ENCODE data around the gene SLC6A3. TPM values are rescaled to one million over a fixed set of nuclear protein-coding genes. Genes with fewer than 3 reads are reported as not detected.

SLC6A3 gene
- total and polyA plus RNA-seq, 2 of the 13 experiments (the other 11 are each of a cell fraction or from before 2014, with no cell fraction given) = 0.01 TPM; not detected in 1

DNA sequence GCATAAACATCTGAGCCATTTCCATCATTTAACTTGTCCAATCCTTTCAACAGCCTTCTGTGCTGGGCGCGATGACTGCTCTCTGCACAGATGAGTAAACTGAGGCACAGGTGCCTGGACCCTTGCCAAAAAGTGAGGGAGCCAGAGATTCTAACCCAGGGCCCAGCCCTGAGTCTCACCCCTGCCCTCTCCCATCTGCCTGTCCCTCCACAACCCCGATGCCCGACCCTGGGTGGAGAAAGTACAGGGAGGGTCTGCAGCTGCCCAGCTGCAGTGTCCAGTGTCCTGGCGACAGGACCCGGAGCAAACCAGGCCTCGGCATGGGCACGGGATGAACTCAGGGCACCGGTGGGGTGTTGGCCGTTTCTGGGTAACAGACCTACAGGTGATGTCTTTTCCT, 60.7 kb downstream of the SLC6A3 start:
- no peak for FAIRE-seq
- POLR2A ChIA-PET = no interaction called here
- in situ Hi-C loops (cut with HindIII; ENCODE audit: extremely low pct_ligation_motif_present, low pct_unique_long_range_greater_than_20kb) = loop anchor here (10.0 kb wide), 1 partner anchor 260 kb away; no protein-coding TSS in a partner anchor

GRCh38 chr5:1383886-1384401, 61.3 kb downstream of the SLC6A3 start:
- H3K4me2 ChIP-seq (ENCODE audit: low read depth, low read length) = no peak overlapping the region
- intact Hi-C loops (cut with micrococcal nuclease; ENCODE audit: unreplicated experiment) (no loop called here), in situ Hi-C loops (cut with HindIII; ENCODE audit: extremely low pct_ligation_motif_present, low pct_unique_long_range_greater_than_20kb) (loop anchor here (10.0 kb wide), 1 partner anchor 261 kb away; no protein-coding TSS in a partner anchor)
- no peak for FAIRE-seq
- H4K20me1 ChIP-seq (ENCODE audit: insufficient read depth, low read length) = no peaks in the 10 kb centered on the region; the same call in 1 of the 2 replicates
- peaks cover 19 to 85% of the 10 kb centered on the region in 2 experiments for H3K27me3 ChIP-seq (ENCODE audit: control insufficient read depth in 1 of 2, insufficient read depth in 2 of 2, low read length in 2 of 2)
- H3K4me1 ChIP-seq (ENCODE audit: insufficient read depth, low read length) = peaks cover 17% of the 10 kb centered on the region
- H3K27ac ChIP-seq (ENCODE audit: extremely low read length, insufficient read depth, low read length) = no peak overlapping the region
- WGBS (ENCODE audit: low lambda C conversion rate) = 49% methylated on average over 6 of the region's 8 CpGs
- DNase-seq (ENCODE audit: low spot score) = no peak
- no peak for ATAC-seq
- BruUV-seq (replicated peaks) = no TSS peak
- no peak overlapping the region for H2AFZ ChIP-seq (ENCODE audit: low read length)
- no peak overlapping the region for H3K9ac ChIP-seq (ENCODE audit: insufficient read depth, low read depth, low read length)
- no peaks in the 10 kb centered on the region for H3K79me2 ChIP-seq (ENCODE audit: insufficient read depth, low read length)
- H3K4me3 ChIP-seq (replicated peaks in 1 of 3; ENCODE audit: insufficient read depth in 1 of 3, low read depth in 2 of 3, low read length in 3 of 3) = no peak overlapping the region
- CTCF ChIA-PET (ENCODE audit: low intra/inter-chr PET ratio, low total read pairs) = no interaction called here
- no peaks in the 10 kb centered on the region for H3K9me3 ChIP-seq (ENCODE audit: low read length)
- POLR2A ChIA-PET = no interaction called here
- no peaks in the 10 kb centered on the region for H3K36me3 ChIP-seq (replicated peaks in 1 of 2; ENCODE audit: control insufficient read depth in 1 of 2, insufficient read depth in 2 of 2, low read length in 2 of 2)
- TF ChIP-seq ZMYM2 (CRISPR knock-in tag; IDR thresholded peaks at IDR 0.05) (no peak), ETV5 (CRISPR knock-in tag; IDR thresholded peaks at IDR 0.05; ENCODE audit: borderline replicate concordance) (no peak), ZFAT (CRISPR knock-in tag; conservative IDR thresholded peaks at IDR 0.05) (no peak), ATRX (CRISPR knock-in tag; IDR thresholded peaks at IDR 0.05; ENCODE audit: borderline replicate concordance) (no peak), SCMH1 (CRISPR knock-in tag; IDR thresholded peaks at IDR 0.05; ENCODE audit: borderline replicate concordance) (no peak), KDM5A (IDR thresholded peaks at IDR 0.05; ENCODE audit: borderline replicate concordance, low read length) (no peak), SNRNP70 (IDR thresholded peaks at IDR 0.05; ENCODE audit: low read depth, low read length) (no peak), HNF4G (IDR thresholded peaks at IDR 0.05; ENCODE audit: borderline replicate concordance, low read depth, low read length) (no peak), HNF4G (CRISPR knock-in tag; IDR thresholded peaks at IDR 0.05; ENCODE audit: borderline replicate concordance, low read depth) (no peak)
- TF ChIP-seq, protein P1, sequence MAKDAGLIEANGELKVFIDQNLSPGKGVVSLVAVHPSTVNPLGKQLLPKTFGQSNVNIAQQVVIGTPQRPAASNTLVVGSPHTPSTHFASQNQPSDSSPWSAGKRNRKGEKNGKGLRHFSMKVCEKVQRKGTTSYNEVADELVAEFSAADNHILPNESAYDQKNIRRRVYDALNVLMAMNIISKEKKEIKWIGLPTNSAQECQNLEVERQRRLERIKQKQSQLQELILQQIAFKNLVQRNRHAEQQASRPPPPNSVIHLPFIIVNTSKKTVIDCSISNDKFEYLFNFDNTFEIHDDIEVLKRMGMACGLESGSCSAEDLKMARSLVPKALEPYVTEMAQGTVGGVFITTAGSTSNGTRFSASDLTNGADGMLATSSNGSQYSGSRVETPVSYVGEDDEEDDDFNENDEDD (CRISPR knock-in tag; IDR thresholded peaks at IDR 0.05; ENCODE audit: borderline replicate concordance) = no peak
- TF ChIP-seq, protein P2, sequence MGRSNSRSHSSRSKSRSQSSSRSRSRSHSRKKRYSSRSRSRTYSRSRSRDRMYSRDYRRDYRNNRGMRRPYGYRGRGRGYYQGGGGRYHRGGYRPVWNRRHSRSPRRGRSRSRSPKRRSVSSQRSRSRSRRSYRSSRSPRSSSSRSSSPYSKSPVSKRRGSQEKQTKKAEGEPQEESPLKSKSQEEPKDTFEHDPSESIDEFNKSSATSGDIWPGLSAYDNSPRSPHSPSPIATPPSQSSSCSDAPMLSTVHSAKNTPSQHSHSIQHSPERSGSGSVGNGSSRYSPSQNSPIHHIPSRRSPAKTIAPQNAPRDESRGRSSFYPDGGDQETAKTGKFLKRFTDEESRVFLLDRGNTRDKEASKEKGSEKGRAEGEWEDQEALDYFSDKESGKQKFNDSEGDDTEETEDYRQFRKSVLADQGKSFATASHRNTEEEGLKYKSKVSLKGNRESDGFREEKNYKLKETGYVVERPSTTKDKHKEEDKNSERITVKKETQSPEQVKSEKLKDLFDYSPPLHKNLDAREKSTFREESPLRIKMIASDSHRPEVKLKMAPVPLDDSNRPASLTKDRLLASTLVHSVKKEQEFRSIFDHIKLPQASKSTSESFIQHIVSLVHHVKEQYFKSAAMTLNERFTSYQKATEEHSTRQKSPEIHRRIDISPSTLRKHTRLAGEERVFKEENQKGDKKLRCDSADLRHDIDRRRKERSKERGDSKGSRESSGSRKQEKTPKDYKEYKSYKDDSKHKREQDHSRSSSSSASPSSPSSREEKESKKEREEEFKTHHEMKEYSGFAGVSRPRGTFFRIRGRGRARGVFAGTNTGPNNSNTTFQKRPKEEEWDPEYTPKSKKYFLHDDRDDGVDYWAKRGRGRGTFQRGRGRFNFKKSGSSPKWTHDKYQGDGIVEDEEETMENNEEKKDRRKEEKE (IDR thresholded peaks at IDR 0.05) = no peak
- TF ChIP-seq, protein P3, sequence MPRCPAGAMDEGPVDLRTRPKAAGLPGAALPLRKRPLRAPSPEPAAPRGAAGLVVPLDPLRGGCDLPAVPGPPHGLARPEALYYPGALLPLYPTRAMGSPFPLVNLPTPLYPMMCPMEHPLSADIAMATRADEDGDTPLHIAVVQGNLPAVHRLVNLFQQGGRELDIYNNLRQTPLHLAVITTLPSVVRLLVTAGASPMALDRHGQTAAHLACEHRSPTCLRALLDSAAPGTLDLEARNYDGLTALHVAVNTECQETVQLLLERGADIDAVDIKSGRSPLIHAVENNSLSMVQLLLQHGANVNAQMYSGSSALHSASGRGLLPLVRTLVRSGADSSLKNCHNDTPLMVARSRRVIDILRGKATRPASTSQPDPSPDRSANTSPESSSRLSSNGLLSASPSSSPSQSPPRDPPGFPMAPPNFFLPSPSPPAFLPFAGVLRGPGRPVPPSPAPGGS (CRISPR knock-in tag; IDR thresholded peaks at IDR 0.05) = no peak

More for the DNA sequence above, 60.7 kb downstream of the SLC6A3 start:
- H3K27ac ChIP-seq (ENCODE audit: extremely low read length, insufficient read depth, low read length) = no peak overlapping the region
- no TSS peak for BruUV-seq (replicated peaks)
- H3K4me1 ChIP-seq (ENCODE audit: insufficient read depth, low read length) = peaks cover 17% of the 10 kb centered on the region
- no peak overlapping the region for H3K9ac ChIP-seq (ENCODE audit: insufficient read depth, low read depth, low read length)
- TF ChIP-seq HDAC1 (CRISPR knock-in tag; IDR thresholded peaks at IDR 0.05) = no peak
- TF ChIP-seq ZNF446 (CRISPR knock-in tag; IDR thresholded peaks at IDR 0.05) = no peak
- no peak for TF ChIP-seq ZNF224 (CRISPR knock-in tag; IDR thresholded peaks at IDR 0.05)
- no peak for TF ChIP-seq KLF6 (CRISPR knock-in tag; IDR thresholded peaks at IDR 0.05)
- no peak for TF ChIP-seq ZNF337 (CRISPR knock-in tag; IDR thresholded peaks at IDR 0.05; ENCODE audit: borderline replicate concordance, low read depth)
- no peaks in the 10 kb centered on the region; the same call in 1 of the 2 replicates for H4K20me1 ChIP-seq (ENCODE audit: insufficient read depth, low read length)
- H2AFZ ChIP-seq (ENCODE audit: low read length) = no peak overlapping the region
- CTCF ChIA-PET (ENCODE audit: low intra/inter-chr PET ratio, low total read pairs) = no interaction called here
- ATAC-seq = no peak
- no peak overlapping the region for H3K4me2 ChIP-seq (ENCODE audit: low read depth, low read length)
- H3K9me3 ChIP-seq (ENCODE audit: low read length) = no peaks in the 10 kb centered on the region
- intact Hi-C loops (cut with micrococcal nuclease; ENCODE audit: unreplicated experiment) = no loop called here
- no peaks in the 10 kb centered on the region for H3K36me3 ChIP-seq (replicated peaks in 1 of 2; ENCODE audit: control insufficient read depth in 1 of 2, insufficient read depth in 2 of 2, low read length in 2 of 2)
- H3K79me2 ChIP-seq (ENCODE audit: insufficient read depth, low read length) = no peaks in the 10 kb centered on the region
- peaks cover 19 to 84% of the 10 kb centered on the region in 2 experiments for H3K27me3 ChIP-seq (ENCODE audit: control insufficient read depth in 1 of 2, insufficient read depth in 2 of 2, low read length in 2 of 2)
- H3K4me3 ChIP-seq (replicated peaks in 1 of 3; ENCODE audit: insufficient read depth in 1 of 3, low read depth in 2 of 3, low read length in 3 of 3) = no peak overlapping the region
- no peak for DNase-seq (ENCODE audit: low spot score)
- WGBS (ENCODE audit: low lambda C conversion rate) = 66% methylated on average over 7 of the region's 10 CpGs
